NCI-H2081 (cell line): ENCODE measurements around the gene UBE2J2.
"Not testable (repeated sequence)": the region's sequence is repeated elsewhere in the genome, so short reads cannot be mapped to it uniquely, and the experiment has no call there.

Source experiments
- DNase-seq, 2 experiments: peaks; one replicate each; lab custom pipeline; 2025; lab: John Stamatoyannopoulos, UW

Gene UBE2J2

DNA sequence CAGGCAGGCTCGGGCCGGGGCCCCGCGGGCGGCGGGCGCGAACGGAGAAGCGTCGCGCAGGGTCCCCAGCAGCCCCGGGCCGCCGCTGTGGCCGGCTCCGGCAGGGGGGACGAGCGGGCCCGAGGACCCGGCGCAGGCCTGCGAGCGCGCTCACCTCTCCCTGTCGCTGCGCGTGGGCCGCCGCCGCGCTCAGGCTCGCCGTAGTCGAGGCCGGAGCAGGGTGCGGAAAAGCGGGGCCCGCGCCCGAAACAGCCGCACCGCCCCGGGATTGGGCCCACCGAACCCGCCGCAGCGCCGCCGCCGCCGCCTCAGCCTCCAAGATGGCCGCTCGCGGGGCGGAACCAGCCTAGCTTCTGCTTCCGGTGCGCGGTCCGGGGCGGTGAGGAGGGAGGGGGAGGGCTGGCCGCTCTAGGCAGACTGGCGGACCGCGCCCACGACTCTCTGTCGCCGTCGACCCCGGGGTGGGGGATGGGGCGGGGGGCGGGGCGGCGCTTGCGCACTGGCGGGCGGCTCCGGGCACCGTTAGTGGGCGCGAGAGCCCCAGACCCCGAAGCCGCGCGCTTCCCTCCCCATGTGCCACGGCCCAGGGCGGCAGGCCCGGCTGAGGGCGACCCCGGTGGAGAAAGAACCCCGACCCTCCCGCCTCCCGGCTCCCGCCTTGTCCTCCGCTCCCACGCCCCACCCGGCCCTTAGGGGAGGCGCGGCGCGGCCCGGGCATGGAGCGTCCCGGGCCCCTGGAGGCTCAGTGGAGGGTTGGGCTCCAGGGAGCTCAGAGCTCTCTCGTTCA, at the start of gene UBE2J2:
TSS of gene UBE2J2 (minus strand) at position 343 of the 787 bp plus-strand sequence. CDS start 5,862 bp downstream, outside the sequence.
- peak; percentile 82 to 90 for DNase-seq

DNA sequence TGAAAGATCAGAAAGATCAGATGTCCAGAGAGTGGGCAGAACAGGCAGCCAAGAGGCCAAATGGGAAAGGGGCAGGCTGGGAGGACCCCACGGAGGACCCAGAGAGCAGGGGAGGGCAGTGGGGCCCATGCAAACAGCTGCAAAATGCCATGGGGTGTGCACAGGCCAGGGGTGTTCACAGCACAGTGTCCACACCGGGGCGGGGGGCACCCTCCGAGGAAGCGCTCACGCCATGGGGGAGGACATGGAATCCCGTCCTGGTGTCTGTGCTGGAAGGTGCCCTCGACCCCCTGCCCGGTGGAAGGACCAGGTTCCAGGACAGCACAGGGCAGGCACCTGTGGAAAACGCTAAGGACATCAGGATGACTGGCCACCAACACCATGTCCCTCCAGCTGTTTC, 49.3 kb upstream of the UBE2J2 start:
- no peak for DNase-seq

DNA sequence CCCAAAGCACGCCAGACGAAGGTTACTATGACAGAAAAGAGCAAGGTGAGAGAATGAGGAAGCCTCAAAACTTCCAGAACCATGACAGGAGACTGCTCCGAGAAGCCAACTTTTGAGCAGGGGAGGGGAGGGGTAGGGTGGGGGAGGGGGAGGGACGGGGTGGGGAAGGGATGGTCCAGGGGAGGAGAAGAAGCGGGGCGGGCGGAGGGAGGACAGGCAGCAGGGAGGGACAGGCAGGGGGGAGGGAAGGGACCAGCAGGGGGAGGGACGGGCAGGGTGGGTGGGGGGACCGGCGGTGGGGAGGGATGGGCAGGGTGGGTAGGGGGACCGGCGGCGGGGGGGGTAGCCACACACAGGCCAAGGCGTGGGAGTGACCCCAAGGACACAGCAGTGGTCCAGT, 48.8 kb upstream of the UBE2J2 start:
- no peak for DNase-seq

DNA sequence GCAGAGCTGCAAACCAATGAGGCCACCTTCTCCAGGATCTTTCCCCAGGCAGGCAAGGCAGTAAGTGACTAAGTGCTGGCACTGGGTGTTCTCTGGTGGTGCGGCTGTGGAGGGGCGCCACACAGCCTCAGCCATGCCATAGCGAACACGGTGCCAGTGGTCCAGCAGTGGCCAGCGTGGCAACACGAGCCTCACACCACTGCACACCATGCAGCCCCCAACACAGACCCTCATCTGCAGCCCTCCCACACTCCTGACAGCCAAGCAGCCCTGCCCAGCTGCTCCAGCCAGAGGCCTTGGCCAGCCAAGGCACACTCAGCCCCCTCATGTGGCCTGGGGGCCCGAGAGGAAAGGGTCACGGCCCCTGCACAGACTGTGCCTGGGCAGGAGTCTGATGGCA, 47.8 kb upstream of the UBE2J2 start:
- no peak for DNase-seq

DNA sequence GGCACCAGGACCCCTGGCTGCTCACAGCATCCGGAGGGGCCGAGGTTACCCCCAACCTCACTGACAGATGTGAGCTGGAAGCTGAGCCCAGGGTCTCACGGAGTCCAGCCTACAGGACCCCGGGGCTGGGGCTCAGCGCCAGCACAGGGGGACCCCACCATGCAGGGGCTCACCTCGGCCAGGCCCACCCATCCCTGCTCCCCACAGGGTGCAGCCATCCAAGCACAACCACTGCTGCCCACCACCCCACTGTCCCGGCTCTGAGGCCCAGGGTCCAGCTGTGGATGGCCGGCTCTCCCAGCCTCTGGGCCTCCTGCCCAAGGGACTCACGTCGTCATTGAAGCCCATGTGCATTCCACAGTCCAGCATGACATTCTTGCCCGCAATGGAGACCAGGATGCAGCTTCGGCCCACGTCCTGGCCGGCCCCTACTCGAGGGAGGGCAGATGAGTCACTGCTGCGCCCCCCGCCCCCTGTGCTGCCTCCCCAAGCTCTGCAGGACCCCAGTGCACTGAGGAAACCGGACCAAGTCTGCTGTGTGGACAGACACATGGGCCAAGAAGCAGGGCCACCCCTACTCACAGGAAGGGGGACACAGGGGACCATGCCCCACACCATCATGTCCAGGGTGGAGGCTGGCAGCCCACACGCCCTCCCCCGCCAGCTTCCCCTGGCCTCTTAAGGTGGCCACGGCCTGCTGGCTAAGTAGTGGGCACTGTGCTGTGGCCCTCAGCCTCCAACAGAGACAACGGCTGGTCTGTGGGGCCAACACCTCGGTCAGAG, 47.2 kb upstream of the UBE2J2 start:
- no peak for DNase-seq

DNA sequence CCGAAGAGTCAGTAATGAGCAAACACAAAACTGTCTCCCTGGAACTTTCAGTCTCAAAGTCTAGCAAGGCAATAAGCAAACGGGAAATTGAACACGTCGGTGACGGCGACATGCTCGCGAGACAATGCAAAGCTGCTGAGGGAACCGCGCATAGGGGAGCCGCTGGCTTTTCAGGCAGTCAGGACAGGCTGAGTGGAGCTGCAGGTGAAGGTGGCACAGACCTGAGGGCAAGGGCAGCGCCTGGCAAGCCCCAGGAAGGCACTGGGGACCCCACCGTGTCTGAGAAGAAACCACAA, 45.9 kb upstream of the UBE2J2 start:
- DNase-seq: no peak

DNA sequence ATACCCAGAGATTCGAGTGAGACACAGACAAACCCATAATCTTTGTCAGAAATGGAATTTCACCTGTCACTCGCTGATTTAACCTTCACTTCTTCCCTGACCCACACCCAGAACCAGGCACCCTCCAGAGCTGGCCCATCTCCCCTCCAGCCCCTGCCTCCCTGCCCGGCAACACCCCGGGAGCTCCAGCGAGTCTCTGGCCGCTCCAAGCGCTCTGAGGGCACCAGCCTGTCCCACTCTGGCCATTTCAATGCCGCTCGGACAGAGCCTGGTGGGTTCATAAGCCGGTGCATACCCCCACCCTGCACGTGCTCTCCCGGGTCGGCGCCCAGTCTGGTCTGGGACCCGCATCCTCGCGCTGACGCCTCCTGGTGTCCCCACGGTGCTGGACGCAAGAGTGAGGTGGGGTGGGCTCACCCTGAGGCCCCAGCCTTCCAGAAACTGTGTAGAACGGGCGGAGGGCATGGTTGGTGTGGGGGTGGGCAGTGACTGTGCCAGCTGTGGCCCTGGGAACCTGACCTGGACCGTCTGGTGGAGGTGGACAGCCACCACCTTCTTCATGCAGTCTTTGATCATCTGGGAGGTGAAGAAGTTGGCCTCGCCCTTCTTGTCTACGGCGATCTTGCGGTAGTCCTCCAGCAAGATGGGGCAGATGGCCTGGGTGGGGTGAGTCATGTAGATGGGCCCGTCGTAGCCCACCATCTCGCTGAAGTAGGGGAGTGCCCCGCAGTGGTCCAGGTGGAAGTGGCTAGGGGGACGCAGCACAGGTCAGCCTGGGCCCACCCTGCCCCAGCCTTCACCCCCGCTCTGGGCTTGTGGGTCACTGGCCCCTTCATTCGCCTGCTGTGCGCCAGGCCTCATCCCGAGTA, 45.4 kb upstream of the UBE2J2 start:
- DNase-seq: no peak

DNA sequence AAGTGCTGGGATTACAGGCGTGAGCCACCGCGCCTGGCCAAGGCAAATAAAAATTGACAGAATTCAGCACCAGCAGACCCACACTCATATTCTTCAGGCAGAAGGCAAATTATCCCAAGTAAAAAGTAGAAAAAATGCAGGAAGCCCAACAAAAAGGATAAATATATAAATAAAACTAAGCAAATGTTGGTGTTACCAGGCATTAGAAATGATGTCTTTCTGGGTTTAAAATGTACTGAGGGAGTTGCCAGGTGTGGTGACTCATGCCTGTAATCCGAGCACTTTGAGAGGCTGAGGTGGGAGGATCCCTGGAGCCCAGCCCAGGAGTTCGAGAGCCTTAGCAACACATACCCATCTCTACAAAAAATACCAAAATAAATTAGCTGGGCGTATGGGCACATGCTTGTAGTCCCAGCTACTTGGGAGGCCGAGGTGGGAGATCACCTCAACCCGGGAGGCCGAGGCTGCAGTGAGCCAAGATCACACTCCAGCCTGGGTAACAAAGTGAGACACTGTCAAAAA, 44.5 kb upstream of the UBE2J2 start:
- DNase-seq: peak; percentile 73 to 84

DNA sequence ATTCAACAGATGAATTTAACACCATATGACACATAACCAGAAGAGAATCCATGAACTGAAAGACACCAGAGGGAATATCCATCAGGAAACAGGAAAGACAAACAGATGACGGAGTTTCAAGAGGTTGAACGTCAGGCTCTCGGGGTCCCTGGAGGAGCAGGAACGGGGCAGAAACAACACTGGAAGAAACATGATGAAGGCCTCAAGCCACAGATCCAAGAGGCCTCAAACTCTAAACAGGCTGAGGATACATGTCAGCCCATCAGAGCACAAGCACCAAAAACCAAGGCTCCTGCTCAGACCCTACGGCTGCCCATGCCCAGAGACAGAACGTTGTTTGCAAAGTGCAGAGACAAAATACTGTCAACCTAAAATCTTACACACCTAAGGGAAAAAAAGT, 43.8 kb upstream of the UBE2J2 start:
- DNase-seq: no peak

DNA sequence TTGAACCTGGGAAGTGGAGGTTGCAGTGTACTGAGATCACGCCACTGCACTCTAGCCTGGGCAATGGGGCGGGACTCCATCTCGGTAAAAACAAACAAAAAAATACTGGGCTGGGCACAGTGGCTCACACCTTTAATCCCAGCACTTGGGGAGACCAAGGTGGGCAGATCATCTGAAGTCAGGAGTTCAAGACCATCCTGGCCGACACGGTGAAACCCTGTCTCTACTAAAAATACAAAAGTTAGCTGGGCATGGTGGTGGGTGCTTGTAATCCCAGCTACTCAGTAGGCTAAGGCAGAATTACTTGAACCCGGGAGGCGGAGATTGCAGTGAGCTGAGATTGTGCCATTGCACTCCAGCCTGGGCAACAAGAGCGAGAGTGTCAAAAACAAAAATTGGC, 42.5 kb upstream of the UBE2J2 start:
- not testable (repeated sequence) for DNase-seq

DNA sequence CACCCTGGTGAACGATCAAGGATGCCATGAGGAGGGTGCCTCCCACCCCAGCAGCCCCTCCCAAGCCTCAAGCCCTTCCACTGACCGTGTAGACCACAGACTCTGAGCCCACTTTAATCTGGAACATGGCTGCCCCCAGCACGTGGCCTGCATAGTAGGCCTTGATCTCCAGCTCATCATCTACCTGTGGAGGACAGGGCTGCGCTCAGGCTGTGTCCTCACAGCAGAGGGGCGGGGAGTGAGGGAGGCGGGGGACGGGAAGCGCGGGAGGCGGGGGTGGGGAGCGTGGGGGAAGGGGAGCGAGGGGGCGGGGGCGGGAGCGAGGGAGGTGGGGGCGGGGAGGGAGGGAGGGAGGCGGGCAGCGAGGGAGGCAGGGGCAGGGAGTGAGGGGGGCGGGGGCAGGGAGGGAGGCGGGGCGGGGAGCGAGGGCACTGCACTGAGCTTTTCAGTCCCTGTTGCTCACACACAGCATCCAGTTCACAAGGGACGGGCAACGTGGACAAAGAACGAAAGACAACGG, 41.8 kb upstream of the UBE2J2 start:
- DNase-seq: no peak

DNA sequence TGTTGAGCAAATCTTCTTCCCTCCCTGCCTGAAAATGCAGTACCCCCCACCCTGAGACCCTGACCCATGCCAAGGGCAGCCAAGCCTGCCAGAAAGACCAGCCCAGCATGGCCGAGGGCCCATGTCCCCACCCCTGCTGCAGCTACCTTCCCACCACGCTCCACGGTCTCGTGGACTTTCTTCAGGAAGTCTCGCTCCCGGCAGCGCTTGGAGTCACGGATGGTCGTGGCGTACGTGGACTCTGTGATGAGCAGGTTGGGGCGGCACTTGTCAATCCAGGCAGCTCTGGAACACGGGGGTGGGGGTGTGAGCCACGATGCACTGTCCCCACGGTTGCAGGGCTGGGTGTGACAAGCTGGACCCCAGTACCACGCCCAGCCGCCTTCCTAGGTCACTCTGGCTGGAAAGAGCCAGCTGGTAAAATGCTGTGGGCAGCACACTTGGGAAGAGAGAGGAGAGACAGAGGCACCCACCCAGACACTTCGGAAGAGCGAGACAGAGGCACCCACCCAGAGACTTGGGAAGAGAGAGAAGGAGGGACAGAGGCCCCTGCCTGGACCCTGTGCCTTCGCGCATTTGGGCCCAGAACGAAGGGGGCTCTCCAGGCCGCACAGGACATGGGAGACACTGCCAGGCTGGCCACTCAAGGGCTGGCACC, 41.2 kb upstream of the UBE2J2 start:
- DNase-seq: no peak

DNA sequence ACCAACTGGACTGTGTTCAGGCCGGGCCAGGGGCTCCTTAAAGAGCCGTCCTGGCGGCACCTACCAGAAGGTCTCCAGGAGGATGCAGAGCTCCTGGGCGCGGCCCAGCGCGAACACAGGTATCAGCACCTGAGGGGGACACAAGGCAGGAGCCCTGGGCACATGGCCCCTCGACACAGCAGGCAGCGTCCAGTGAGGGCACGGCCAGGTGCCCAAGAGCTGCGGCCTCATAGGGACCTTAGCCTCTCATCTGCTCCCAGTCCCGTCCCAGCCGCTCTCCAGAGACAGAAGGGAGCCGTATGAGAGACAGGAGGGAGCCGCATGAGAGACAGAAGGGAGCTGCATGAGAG, 40.6 kb upstream of the UBE2J2 start:
- DNase-seq: no peak

DNA sequence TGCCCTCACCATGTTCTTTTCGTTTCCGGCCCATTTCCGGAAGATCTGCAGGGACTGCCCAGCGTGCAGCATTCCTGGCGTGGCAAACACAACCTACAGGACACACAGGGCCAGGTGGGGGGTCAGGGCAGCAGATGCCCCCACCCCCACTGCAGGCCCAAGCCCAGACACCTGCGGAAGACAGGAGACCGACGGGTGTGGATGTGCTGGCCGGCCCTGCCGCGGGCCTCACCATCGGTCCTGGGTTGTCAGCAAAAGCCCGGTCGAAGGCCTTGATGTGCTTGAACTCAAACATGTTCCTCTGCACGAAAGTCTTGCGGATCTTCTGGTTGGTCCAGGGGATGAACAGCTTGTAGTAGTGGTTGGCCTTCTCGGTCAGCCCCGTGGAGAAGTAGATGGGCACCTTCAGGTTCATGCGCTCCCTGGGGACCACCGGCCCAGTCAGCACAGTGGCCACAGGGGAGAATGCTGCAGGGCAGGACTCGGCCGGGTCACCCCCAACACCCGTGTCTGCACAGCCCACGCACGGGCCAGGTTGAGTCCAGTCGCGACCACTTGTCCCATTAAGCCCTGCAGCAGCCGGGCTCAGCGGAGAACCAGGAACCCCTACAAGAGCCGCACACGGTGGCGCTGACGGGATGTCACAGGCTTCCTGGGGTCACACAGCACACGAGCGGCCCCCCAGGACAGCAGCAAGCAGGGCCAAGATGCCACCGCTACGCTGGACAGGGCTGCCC, 40.0 kb upstream of the UBE2J2 start:
- no peak for DNase-seq

DNA sequence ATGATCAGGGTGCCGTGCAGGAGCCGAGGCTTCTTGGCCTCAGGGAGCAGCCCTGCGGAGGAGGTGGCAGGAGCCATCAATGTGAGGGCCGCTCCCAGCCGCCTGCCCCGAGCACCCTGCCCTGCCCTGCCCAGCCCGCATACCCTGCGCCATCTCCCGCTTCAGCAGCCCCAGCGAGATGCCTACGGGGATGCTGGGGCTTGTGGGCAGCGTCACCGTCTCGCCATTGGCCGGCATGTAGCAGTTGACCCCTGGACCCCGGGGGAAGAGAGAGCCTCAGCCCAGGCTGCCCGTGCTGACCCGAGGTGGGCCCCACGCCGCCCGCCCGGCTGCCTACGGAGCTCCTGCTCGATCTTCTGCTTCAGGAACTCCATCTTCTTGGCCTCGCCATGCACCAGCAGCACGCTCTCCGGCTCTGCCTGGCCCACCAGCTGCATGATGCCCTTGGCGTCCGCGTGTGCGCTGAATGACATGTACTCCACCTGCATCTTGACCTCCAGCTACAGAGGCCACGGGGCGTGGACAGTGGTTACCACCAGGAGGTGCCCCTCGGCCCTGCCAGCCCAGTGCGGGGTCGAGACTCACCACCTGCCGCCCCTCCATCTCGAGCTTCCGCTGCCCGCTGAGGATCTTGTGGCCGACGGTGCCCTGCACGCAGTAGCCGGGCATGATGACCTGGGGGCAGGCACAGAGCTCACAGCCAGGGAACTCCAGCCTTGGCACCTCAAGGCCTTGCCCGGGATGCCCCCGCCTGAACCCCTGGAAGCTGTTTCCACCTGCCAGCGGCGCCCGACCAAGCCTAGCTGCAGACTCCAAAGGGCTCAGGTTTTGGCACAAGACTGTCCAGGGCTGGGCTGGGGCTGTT, 39.0 kb upstream of the UBE2J2 start:
- DNase-seq: no peak

DNA sequence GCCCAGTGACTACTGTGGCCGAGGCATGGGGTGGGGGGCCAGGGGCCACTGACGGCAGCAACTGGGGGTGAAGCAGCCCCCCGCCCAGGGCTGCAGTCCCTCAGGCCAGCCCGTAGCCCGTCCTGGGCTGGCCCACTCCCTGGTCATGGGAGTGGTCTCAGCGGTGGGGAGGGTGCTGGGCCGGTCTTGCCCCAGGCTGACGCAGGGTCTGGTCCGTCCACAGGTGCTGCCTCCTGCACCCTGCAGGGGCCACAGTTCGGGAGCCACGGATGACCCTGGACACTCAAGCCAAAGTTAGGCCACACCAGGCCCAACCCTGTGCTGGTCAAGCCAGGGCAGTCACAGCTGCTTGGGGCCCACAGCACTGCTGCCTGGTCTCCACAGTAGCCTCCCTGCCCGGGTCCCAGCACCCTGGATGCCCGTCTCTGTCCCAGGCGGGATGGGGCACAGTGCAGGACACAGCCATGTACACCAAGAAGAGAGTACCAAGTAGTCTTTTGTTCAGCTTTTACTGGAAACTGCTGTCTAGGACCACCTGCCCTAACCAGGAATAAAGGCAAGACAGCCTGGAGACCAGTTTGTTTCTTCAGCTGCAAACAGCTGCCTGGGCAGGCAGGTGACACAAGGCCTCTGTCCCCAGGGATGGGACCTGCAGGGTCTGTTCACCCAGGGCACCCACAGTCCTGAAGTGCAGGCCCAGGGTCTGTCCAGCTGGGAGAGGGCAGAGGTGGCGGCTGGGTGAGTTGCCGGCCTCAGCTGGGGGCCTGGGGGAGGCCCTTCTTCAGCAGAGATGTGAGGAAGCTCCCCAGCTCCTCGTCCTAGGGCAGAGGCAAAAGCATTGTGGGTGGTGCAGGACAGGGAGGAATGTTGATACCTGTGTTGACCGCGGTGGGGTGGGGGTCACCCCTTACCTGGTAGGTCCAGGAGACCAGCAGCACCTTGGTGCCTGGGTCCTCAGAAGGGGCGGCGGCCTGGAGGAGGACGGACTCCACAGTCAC, 37.8 kb upstream of the UBE2J2 start:
- no peak for DNase-seq

DNA sequence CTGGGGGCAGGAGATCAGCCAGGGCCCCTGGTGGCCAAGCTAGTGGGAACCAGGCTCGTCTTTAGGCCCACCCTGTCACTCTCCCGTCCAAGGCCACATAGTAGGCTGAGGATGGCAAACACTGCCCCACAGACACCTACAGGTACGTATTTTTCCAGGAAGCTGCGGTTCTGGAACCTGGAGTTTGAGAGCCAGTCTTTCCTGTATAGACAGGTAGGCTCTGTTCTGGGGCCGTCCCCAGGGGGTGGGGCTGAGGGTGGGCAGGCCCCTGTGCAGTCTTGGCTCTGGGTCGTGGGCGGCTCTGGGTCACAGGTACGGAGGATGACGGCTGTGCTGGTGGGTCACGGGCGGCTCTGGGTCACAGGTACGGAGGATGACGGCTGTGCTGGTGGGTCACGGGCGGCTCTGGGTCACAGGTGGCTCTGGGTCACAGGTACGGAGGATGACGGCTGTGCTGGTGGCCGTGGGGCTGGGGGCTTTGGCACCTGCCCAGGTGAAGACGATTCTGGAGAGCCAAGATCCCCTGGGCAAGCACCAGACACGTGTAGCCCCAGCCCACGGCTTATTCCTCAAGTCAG, 36.9 kb upstream of the UBE2J2 start:
- DNase-seq: no peak

DNA sequence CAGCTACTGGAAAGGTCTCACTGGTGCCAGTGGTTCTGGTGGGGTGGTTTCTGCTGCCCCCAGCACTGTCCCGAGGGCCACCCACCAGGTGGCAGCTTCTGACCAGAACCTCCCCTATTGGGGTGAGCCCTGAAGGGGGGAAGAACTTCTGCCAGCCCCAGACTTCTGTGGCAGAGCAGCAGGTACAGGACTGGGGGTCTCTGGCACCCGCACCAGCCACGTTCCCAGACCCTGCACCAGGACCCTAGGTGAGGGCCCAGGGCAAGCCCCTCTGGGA, 36.4 kb upstream of the UBE2J2 start:
- no peak for DNase-seq
